22Rv1 (cell line): ENCODE data around the gene TMEM178B.

Experiments used
- ZFX ChIP-seq: fragments of 450-650 bp; IDR thresholded peaks from 2 replicates; pipeline ENCODE4 v1.6.1; 2017; ENCODE audit warnings: antibody characterized with exemption, borderline replicate concordance
- TF ChIP-seq, protein P1 (sequence below): fragments of 450-650 bp; IDR thresholded peaks from 2 replicates; pipeline ENCODE4 v1.5.1; 2017; ENCODE audit warnings: mild to moderate bottlenecking

DNA sequence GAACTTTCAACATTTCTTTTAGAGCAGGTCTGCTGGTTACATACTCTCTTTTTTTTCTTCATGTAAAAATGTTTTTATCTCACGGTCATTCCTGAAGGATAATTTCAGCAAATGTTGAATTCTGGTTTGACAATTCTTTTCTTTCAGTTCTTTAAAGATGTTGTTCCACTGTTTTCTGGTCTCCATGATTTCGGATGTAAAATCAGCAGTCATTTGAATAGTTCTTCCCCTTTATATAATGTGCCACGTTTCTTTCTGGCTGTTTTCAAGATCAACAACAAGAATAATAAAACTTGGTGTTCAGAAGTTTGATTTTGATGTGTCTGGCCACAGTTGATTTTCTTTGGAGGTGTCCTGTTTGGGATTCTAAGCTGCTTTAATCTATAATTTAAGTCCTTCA is 45.1 kb upstream of the TMEM178B start:
- TF ChIP-seq, protein P1, sequence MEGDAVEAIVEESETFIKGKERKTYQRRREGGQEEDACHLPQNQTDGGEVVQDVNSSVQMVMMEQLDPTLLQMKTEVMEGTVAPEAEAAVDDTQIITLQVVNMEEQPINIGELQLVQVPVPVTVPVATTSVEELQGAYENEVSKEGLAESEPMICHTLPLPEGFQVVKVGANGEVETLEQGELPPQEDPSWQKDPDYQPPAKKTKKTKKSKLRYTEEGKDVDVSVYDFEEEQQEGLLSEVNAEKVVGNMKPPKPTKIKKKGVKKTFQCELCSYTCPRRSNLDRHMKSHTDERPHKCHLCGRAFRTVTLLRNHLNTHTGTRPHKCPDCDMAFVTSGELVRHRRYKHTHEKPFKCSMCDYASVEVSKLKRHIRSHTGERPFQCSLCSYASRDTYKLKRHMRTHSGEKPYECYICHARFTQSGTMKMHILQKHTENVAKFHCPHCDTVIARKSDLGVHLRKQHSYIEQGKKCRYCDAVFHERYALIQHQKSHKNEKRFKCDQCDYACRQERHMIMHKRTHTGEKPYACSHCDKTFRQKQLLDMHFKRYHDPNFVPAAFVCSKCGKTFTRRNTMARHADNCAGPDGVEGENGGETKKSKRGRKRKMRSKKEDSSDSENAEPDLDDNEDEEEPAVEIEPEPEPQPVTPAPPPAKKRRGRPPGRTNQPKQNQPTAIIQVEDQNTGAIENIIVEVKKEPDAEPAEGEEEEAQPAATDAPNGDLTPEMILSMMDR = no peak
- no peak for TF ChIP-seq ZFX
